Tibial nerve (tissue), 4 donors: ENCODE data around the gene REXO1. TPM values are rescaled to one million over a fixed set of nuclear protein-coding genes. Genes with fewer than 3 reads are reported as not detected.
A peak's percentile ranks its signal among the peaks of the same experiment; 100 is the strongest.

Experiments
- DNase-seq, 2 donors: peaks; one replicate each; pipeline ENCODE4 v3.0.0-alpha.2; 2019; ENCODE audit warnings: low spot score in 2 of 2
- H3K27ac ChIP-seq, 4 donors: fragments of 200-600 bp; sonication (generic) in 3 of 4; one replicate each; pipeline ENCODE4 v1.5.1; 2017 to 2019; ENCODE audit warnings: mild to moderate bottlenecking in 1 of 4
- H3K27me3 ChIP-seq, 2 donors: fragments of 200-600 bp; sonication (generic) in 1 of 2; one replicate each; pipeline versions ENCODE4 v1.5.1 to v1.6.0; 2017 to 2019
- H3K36me3 ChIP-seq, 3 donors: fragments of 200-600 bp; sonication (generic); one replicate each; pipeline ENCODE4 v1.5.1; 2018 to 2019
- H3K4me1 ChIP-seq, 4 donors: fragments of 200-600 bp; sonication (generic) in 3 of 4; one replicate each; pipeline ENCODE4 v1.5.1; 2017 to 2019
- H3K4me3 ChIP-seq, 4 donors: fragments of 200-600 bp; sonication (generic) in 3 of 4; one replicate each; pipeline ENCODE4 v1.5.1; 2017 to 2019; ENCODE audit warnings: mild to moderate bottlenecking in 1 of 4, moderate library complexity in 1 of 4
- H3K9me3 ChIP-seq, 4 donors: fragments of 200-600 bp; sonication (generic) in 3 of 4; one replicate each; pipeline ENCODE4 v1.5.1; 2017 to 2019
- EP300 ChIP-seq, 2 donors: sonication (generic); formaldehyde crosslinking; IDR thresholded peaks; one replicate each; pipeline ENCODE4 v1.6.1; 2017; ENCODE audit warnings: antibody characterized with exemption in 2 of 2, mild to moderate bottlenecking in 1 of 2
- POLR2A ChIP-seq, 2 donors: fragments of 450-650 bp; IDR thresholded peaks; one replicate each; pipeline ENCODE4 v1.6.1; 2017; ENCODE audit warnings: antibody characterized with exemption in 2 of 2, mild to moderate bottlenecking in 2 of 2, moderate library complexity in 2 of 2
- WGBS, 2 donors: methylation state at CpG; one replicate each; pipeline ENCODE4 v1.1.5; 2018; 5-methylcytosine and 5-hydroxymethylcytosine counted together
- total RNA-seq, 4 donors: library from RNA; depleted of rRNA; stranded (reverse); fragments of >200 nt; gene quantifications; one replicate each; pipeline ENCODE4 v1.1.0, GENCODE V29; 2016
- TF ChIP-seq, protein P1 (sequence below), 5 experiments: fragments of 200-600 bp in 3 of 5; fragments of 450-650 bp in 2 of 5; sonication (generic) in 3 of 5; IDR thresholded peaks; one replicate each; pipeline ENCODE4 v1.5.1; 2016 to 2019; ENCODE audit warnings: antibody characterized with exemption in 5 of 5, mild to moderate bottlenecking in 3 of 5, moderate library complexity in 2 of 5

Gene REXO1
- total RNA-seq, 4 donors from 2014 or later, result 17.9 to 87.3 (median 31.1) TPM

GRCh38 chr19:1863328-1863637 lies 15.0 kb upstream of the REXO1 start, which contains the start of gene KLF16:
TSS of gene KLF16 (minus strand) at chr19:1863579. CDS start at chr19:1863497, 82 bp downstream.
- no peak for DNase-seq
- TF ChIP-seq, protein P1, sequence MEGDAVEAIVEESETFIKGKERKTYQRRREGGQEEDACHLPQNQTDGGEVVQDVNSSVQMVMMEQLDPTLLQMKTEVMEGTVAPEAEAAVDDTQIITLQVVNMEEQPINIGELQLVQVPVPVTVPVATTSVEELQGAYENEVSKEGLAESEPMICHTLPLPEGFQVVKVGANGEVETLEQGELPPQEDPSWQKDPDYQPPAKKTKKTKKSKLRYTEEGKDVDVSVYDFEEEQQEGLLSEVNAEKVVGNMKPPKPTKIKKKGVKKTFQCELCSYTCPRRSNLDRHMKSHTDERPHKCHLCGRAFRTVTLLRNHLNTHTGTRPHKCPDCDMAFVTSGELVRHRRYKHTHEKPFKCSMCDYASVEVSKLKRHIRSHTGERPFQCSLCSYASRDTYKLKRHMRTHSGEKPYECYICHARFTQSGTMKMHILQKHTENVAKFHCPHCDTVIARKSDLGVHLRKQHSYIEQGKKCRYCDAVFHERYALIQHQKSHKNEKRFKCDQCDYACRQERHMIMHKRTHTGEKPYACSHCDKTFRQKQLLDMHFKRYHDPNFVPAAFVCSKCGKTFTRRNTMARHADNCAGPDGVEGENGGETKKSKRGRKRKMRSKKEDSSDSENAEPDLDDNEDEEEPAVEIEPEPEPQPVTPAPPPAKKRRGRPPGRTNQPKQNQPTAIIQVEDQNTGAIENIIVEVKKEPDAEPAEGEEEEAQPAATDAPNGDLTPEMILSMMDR (IDR thresholded peaks at IDR 0.05), result no peak
- peak; percentile 32 to 73 for TF ChIP-seq POLR2A (IDR thresholded peaks at IDR 0.05)
- no peak for TF ChIP-seq EP300 (IDR thresholded peaks at IDR 0.05)
- H3K4me3 ChIP-seq, result peak within 1 kb of the TSS; percentile 59 to 90 (median 76)
- peak within 1 kb of the TSS; percentile 81 to 94 (median 90) for H3K27ac ChIP-seq
- no peaks in the 10 kb centered on the region for H3K27me3 ChIP-seq
- H3K36me3 ChIP-seq, result no peaks in the 10 kb centered on the region
- peaks cover 0 to 56% (median 45%) of the 10 kb centered on the region in 4 donors for H3K4me1 ChIP-seq
- no peaks in the 10 kb centered on the region for H3K9me3 ChIP-seq
- no CpG with 5 or more reads among the region's 63 CpGs for WGBS, 2 donors

DNA sequence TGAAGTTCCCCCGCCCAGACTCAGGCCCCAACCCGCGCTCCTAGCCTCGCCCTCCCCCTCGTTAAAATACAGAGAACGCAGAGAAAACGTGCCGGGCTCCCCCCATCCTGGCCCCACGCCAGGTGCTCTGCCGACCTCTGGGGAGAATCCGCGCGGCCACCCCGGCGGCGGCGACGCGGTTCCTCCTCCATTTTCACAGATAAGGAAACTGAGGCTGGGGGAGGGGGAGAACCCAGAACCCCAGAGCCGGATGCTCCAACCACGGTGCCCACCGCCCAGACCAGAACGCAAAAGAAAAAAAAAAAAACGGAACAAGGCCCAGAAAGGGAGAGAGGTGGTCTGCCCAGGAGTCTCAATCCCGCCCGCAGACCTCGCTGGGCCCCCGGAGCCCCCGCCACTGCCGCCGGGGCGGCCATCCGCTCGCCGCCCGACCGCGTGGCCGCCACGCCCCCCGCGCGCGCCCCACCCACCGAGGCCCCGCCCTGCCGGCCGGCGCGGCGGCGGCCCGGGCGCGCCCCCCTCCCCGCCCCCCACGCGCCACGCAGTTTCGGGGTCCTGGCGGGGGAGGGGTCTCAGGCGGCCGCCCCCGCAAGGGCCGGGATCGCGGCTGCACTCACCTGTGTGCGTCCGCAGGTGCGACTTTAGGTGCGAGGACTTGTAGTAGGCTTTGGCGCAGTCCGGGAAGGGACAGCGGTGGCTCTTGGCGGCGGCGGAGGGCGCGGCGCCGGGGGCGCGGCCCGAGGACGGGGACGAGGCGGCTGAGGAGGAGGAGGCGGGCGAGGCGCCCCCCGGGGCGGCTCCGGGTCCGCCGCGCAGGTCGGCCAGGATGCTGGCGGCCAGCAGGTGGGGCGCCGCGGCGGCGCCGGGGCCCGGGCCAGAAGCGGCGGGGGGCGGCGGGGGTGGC lies 14.4 kb upstream of the REXO1 start:
- TF ChIP-seq, protein P1 (IDR thresholded peaks at IDR 0.05), result no peak
- TF ChIP-seq EP300 (IDR thresholded peaks at IDR 0.05), result no peak
- TF ChIP-seq POLR2A (IDR thresholded peaks at IDR 0.05), result no peak
- Histone ChIP-seq H3K4me1 (peaks cover 0 to 62% (median 51%) of the 10 kb centered on the region in 4 donors), H3K4me3 (peak overlapping the region; percentile 52 to 81 (median 65)), H3K36me3 (no peaks in the 10 kb centered on the region), H3K27ac (peak overlapping the region; percentile 31 to 94 (median 80)), H3K9me3 (no peaks in the 10 kb centered on the region), H3K27me3 (no peaks in the 10 kb centered on the region)
- no peak for DNase-seq
- WGBS, 2 donors, result 0% methylated on average over 38 to 61 of the region's 109 CpGs

- peaks cover 0 to 68% (median 57%) of the 10 kb centered on the region in 4 donors for H3K4me1 ChIP-seq
- H3K36me3 ChIP-seq, result no peaks in the 10 kb centered on the region
- H3K9me3 ChIP-seq, result no peaks in the 10 kb centered on the region
- 2 to 11% methylated on average over 11 to 13 of the region's 21 CpGs for WGBS, 2 donors
- peak overlapping the region; percentile 31 to 94 (median 72) for H3K27ac ChIP-seq
- no peaks in the 10 kb centered on the region for H3K27me3 ChIP-seq
- no peak for TF ChIP-seq EP300 (IDR thresholded peaks at IDR 0.05)
- DNase-seq, result no peak
- peak overlapping the region; percentile 52 to 81 (median 65) for H3K4me3 ChIP-seq
Observed at GRCh38 chr19:1862068-1862423, 13.8 kb upstream of the REXO1 start.

DNA sequence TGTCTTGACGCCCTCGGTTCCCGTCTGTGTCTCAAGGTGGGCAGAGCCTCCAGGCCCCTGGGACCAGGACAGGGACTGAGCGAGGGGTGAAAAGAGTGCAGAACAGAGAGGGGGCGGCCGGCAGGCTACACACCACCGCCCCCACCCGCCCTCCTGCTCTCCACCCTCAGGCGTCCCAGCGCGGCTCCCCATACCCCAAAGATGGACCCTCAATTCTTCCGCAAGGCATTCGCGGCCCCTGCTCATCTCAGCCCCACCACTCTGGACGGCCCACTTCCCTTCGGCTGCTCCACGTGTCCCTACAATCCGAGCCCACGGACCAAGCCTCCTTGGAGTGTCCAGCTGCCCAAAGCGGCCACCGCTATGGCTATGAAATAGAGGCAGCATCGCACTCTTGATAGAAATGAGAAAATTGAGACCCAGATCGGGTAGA lies 13.3 kb upstream of the REXO1 start:
- no peaks in the 10 kb centered on the region for H3K27me3 ChIP-seq
- H3K4me3 ChIP-seq, result peak overlapping the region in 2 of 4 donors; percentile 52 to 70
- no peaks in the 10 kb centered on the region for H3K9me3 ChIP-seq
- 31 to 41% methylated on average over 21 to 23 of the region's 23 CpGs for WGBS, 2 donors
- no peak for DNase-seq
- no peaks in the 10 kb centered on the region for H3K36me3 ChIP-seq
- TF ChIP-seq POLR2A (IDR thresholded peaks at IDR 0.05) (no peak), EP300 (IDR thresholded peaks at IDR 0.05) (no peak)
- TF ChIP-seq, protein P1 (IDR thresholded peaks at IDR 0.05), result no peak
- peaks cover 0 to 72% (median 59%) of the 10 kb centered on the region in 4 donors for H3K4me1 ChIP-seq
- H3K27ac ChIP-seq, result peak overlapping the region; percentile 31 to 94 (median 72)

DNA sequence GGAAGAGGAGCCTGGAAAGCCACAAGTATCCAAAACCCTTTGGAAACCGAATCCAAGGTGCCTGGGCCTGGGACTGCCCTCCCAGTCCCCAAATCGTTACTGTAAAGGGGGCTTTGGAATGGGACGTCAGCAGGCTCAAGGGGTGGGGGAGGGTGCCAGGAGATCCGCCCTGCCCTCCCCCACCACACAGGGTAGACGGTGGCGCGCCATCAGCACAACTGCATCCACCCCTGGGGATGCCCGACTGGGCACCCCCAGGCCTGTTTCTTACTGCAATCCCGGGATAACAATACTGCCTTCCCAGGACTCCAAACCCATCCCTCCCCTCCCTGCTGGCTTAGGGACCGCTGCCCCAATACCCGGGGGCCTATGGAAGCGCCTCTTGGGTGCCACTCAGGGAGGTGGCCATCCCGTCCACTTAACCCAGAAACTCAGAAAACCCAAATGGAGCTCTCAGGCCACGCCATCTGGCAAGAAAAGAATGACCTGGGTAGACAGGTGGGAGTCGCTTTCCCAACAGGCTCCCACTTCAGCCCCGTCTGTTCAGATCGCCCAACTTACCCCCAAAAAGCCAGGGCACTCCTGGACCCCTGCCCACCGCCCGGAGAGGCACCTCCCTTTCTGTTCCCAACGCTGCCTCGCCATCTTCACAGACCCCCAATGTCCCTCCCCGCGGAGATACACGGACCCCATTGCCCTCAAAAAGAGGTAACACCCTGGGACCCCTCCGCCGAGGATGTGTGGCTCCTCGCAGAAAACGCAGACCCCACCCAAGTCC lies 12.7 kb upstream of the REXO1 start:
- no peaks in the 10 kb centered on the region for H3K27me3 ChIP-seq
- H3K36me3 ChIP-seq, result no peaks in the 10 kb centered on the region
- no peak for DNase-seq
- TF ChIP-seq POLR2A (IDR thresholded peaks at IDR 0.05) (no peak), EP300 (IDR thresholded peaks at IDR 0.05) (no peak)
- TF ChIP-seq, protein P1 (IDR thresholded peaks at IDR 0.05), result no peak
- no peaks in the 10 kb centered on the region for H3K9me3 ChIP-seq
- peaks cover 0 to 78% (median 65%) of the 10 kb centered on the region in 4 donors for H3K4me1 ChIP-seq
- H3K27ac ChIP-seq, result peak overlapping the region in 3 of 4 donors; percentile 56 to 94 (median 85)
- 59 to 61% methylated on average over 27 to 28 of the region's 28 CpGs for WGBS, 2 donors
- H3K4me3 ChIP-seq, result peak overlapping the region in 1 of 4 donors; percentile 70
